HepG2 (cell line): ENCODE measurements around the gene UNCX.

Experiments used
- ETV6 ChIP-seq: sonication (generic); formaldehyde crosslinking; conservative IDR thresholded peaks from 2 replicates; pipeline ENCODE4 v1.4.0; 2020; ENCODE audit warnings: missing genetic modification reagents
- FOXJ3 ChIP-seq: sonication (generic); formaldehyde crosslinking; IDR thresholded peaks from 2 replicates; pipeline ENCODE4 v1.4.0; 2020; ENCODE audit warnings: missing genetic modification reagents, mild to moderate bottlenecking, borderline replicate concordance
- PCBP1 ChIP-seq: fragments of 200-400 bp; formaldehyde crosslinking; IDR thresholded peaks from 2 replicates; pipeline ENCODE4 v1.6.1; 2017; ENCODE audit warnings: mild to moderate bottlenecking, low read depth, low read length, borderline replicate concordance
- POLR2AphosphoS2 ChIP-seq: IDR thresholded peaks from 2 replicates; pipeline ENCODE4 v1.6.1; 2011; ENCODE audit warnings: low read depth, low read length, improper control_type of control experiment
- PRDM4 ChIP-seq: sonication (generic); formaldehyde crosslinking; IDR thresholded peaks from 2 replicates; pipeline ENCODE4 v1.9.0; 2021; ENCODE audit warnings: missing genetic modification reagents, borderline replicate concordance
- RAD21 ChIP-seq: fragments of 450-650 bp; formaldehyde crosslinking; IDR thresholded peaks from 2 replicates; pipeline ENCODE4 v1.5.0; 2020; ENCODE audit warnings: mild to moderate bottlenecking
- SUZ12 ChIP-seq: fragments of 150-350 bp; IDR thresholded peaks from 2 replicates; pipeline ENCODE4 v1.6.1; 2014; ENCODE audit warnings: low read depth, low read length
- YY1 ChIP-seq: IDR thresholded peaks from 2 replicates; pipeline ENCODE4 v1.6.1; 2011; ENCODE audit warnings: low read length, low read depth, moderate library complexity, mild to moderate bottlenecking; ENCODE audit not compliant: insufficient read depth, insufficient replicate concordance
- ZNF768 ChIP-seq: sonication (generic); formaldehyde crosslinking; IDR thresholded peaks from 2 replicates; pipeline ENCODE4 v1.4.0; 2020; ENCODE audit warnings: missing genetic modification reagents

- TF ChIP-seq FOXJ3 = no peak
- no peak for TF ChIP-seq PRDM4 (CRISPR knock-in tag)
- TF ChIP-seq SUZ12 = no peak
- no peak for TF ChIP-seq POLR2AphosphoS2
- TF ChIP-seq PCBP1 = no peak
- TF ChIP-seq ZNF768 = no peak
- TF ChIP-seq YY1 = no peak
- TF ChIP-seq RAD21 = no peak
- no peak for TF ChIP-seq ETV6 (CRISPR knock-in tag)
Observed at GRCh38 chr7:1281068-1281467, 48.4 kb downstream of the UNCX start.
